HEK293 (cell line): ENCODE results near the gene LRRC26.

Experiments
- BCL11B ChIP-seq: fragments of 450-650 bp; formaldehyde crosslinking; IDR thresholded peaks from 2 replicates; pipeline ENCODE4 v1.5.1; 2016; ENCODE audit warnings: low read depth, missing biosample characterization, missing genetic modification characterization
- CTCF ChIP-seq: fragments of 450-650 bp; formaldehyde crosslinking; IDR thresholded peaks from 2 replicates; pipeline ENCODE4 v1.5.1; 2016; ENCODE audit warnings: missing biosample characterization, missing genetic modification characterization
- GFI1B ChIP-seq: fragments of 450-650 bp; formaldehyde crosslinking; IDR thresholded peaks from 2 replicates; pipeline ENCODE4 v1.5.1; 2016; ENCODE audit warnings: missing biosample characterization, missing genetic modification characterization
- GLI4 ChIP-seq: fragments of 450-650 bp; formaldehyde crosslinking; IDR thresholded peaks from 2 replicates; pipeline ENCODE4 v1.5.1; 2016; ENCODE audit warnings: missing biosample characterization, missing genetic modification characterization
- GLIS2 ChIP-seq: fragments of 450-650 bp; formaldehyde crosslinking; IDR thresholded peaks from 2 replicates; pipeline ENCODE4 v1.5.1; 2016; ENCODE audit warnings: missing biosample characterization, missing genetic modification characterization
- IKZF3 ChIP-seq: fragments of 450-650 bp; IDR thresholded peaks from 2 replicates; pipeline ENCODE4 v1.5.0; 2018; ENCODE audit warnings: missing biosample characterization, mild to moderate bottlenecking, missing genetic modification characterization, moderate library complexity
- MEIS1 ChIP-seq: sonication (generic); formaldehyde crosslinking; IDR thresholded peaks from 2 replicates; pipeline ENCODE4 v1.8.1; 2022; ENCODE audit warnings: missing genetic modification reagents, mild to moderate bottlenecking, borderline replicate concordance
- REPIN1 ChIP-seq: fragments of 450-650 bp; formaldehyde crosslinking; IDR thresholded peaks from 2 replicates; pipeline ENCODE4 v1.5.1; 2017; ENCODE audit warnings: missing biosample characterization, missing genetic modification characterization, low read depth
- SETDB1 ChIP-seq: IDR thresholded peaks from one replicate; pipeline ENCODE4 v1.6.1; 2017; ENCODE audit warnings: mild to moderate bottlenecking, low read length, moderate library complexity, mixed read lengths; ENCODE audit not compliant: insufficient read length
- SP2 ChIP-seq: fragments of 450-650 bp; formaldehyde crosslinking; IDR thresholded peaks from 2 replicates; pipeline ENCODE4 v1.5.1; 2016; ENCODE audit warnings: missing biosample characterization, missing genetic modification characterization
- ZBTB11 ChIP-seq: fragments of 450-650 bp; formaldehyde crosslinking; conservative IDR thresholded peaks from 2 replicates; pipeline ENCODE4 v1.5.1; 2016; ENCODE audit warnings: low read depth, missing biosample characterization, missing genetic modification characterization
- ZBTB6 ChIP-seq: fragments of 450-650 bp; formaldehyde crosslinking; IDR thresholded peaks from 2 replicates; pipeline ENCODE4 v1.5.1; 2017; ENCODE audit warnings: missing biosample characterization, missing genetic modification characterization
- ZNF10 ChIP-seq: fragments of 450-650 bp; formaldehyde crosslinking; IDR thresholded peaks from 2 replicates; pipeline ENCODE4 v1.5.1; 2017; ENCODE audit warnings: missing biosample characterization, missing genetic modification characterization
- ZNF157 ChIP-seq: fragments of 450-650 bp; formaldehyde crosslinking; IDR thresholded peaks from 2 replicates; pipeline ENCODE4 v1.5.1; 2016; ENCODE audit warnings: missing biosample characterization, missing genetic modification characterization
- ZNF18 ChIP-seq: fragments of 450-650 bp; formaldehyde crosslinking; IDR thresholded peaks from 2 replicates; pipeline ENCODE4 v1.5.1; 2016; ENCODE audit warnings: missing biosample characterization, missing genetic modification characterization
- ZNF2 ChIP-seq: fragments of 450-650 bp; formaldehyde crosslinking; IDR thresholded peaks from 2 replicates; pipeline ENCODE4 v1.5.1; 2016; ENCODE audit warnings: missing biosample characterization, missing genetic modification characterization
- ZNF239 ChIP-seq: fragments of 450-650 bp; formaldehyde crosslinking; IDR thresholded peaks from 2 replicates; pipeline ENCODE4 v1.5.1; 2016; ENCODE audit warnings: missing biosample characterization, missing genetic modification characterization
- ZNF266 ChIP-seq: fragments of 450-650 bp; formaldehyde crosslinking; IDR thresholded peaks from 2 replicates; pipeline ENCODE4 v1.5.1; 2016; ENCODE audit warnings: missing biosample characterization, missing genetic modification characterization, low read depth
- ZNF274 ChIP-seq, 2 experiments: fragments of 200-500 bp in 1 of 2; fragments of 450-650 bp in 1 of 2; sonication (Bioruptor generic) in 1 of 2; formaldehyde crosslinking in 1 of 2; IDR thresholded peaks; 2 replicates each; pipeline versions ENCODE4 v1.5.1 to v1.6.1; 2014 to 2016; ENCODE audit warnings: borderline replicate concordance in 1 of 2, inconsistent platforms in 1 of 2, low read length in 1 of 2, missing biosample characterization in 1 of 2, missing genetic modification characterization in 1 of 2
- ZNF341 ChIP-seq: fragments of 450-650 bp; formaldehyde crosslinking; IDR thresholded peaks from 2 replicates; pipeline ENCODE4; 2016; ENCODE audit warnings: low read depth, missing biosample characterization, missing genetic modification characterization
- ZNF529 ChIP-seq: fragments of 450-650 bp; formaldehyde crosslinking; IDR thresholded peaks from 2 replicates; pipeline ENCODE4 v1.5.1; 2017; ENCODE audit warnings: missing genetic modification characterization, missing biosample characterization; ENCODE audit not compliant: insufficient replicate concordance
- ZNF549 ChIP-seq: fragments of 450-650 bp; IDR thresholded peaks from 2 replicates; pipeline ENCODE4 v1.5.1; 2018; ENCODE audit warnings: missing biosample characterization, missing genetic modification characterization, mild to moderate bottlenecking, inconsistent platforms, moderate library complexity
- ZNF558 ChIP-seq: fragments of 450-650 bp; formaldehyde crosslinking; IDR thresholded peaks from 2 replicates; pipeline ENCODE4 v1.5.1; 2016; ENCODE audit warnings: missing biosample characterization, missing genetic modification characterization
- ZNF580 ChIP-seq: fragments of 450-650 bp; formaldehyde crosslinking; IDR thresholded peaks from 2 replicates; pipeline ENCODE4 v1.5.1; 2016; ENCODE audit warnings: missing biosample characterization, missing genetic modification characterization
- ZNF600 ChIP-seq: fragments of 450-650 bp; formaldehyde crosslinking; IDR thresholded peaks from 2 replicates; pipeline ENCODE4 v1.5.1; 2016; ENCODE audit warnings: missing biosample characterization, missing genetic modification characterization
- ZNF624 ChIP-seq: fragments of 450-650 bp; formaldehyde crosslinking; IDR thresholded peaks from 2 replicates; pipeline ENCODE4 v1.5.1; 2017; ENCODE audit warnings: missing biosample characterization, missing genetic modification characterization
- ZNF664 ChIP-seq: fragments of 450-650 bp; formaldehyde crosslinking; IDR thresholded peaks from 2 replicates; pipeline ENCODE4 v1.5.1; 2016; ENCODE audit warnings: missing biosample characterization, missing genetic modification characterization
- ZNF707 ChIP-seq: fragments of 450-650 bp; formaldehyde crosslinking; IDR thresholded peaks from 2 replicates; pipeline ENCODE4 v1.5.1; 2016; ENCODE audit warnings: missing biosample characterization, missing genetic modification characterization
- ZNF747 ChIP-seq: fragments of 450-650 bp; formaldehyde crosslinking; IDR thresholded peaks from 2 replicates; pipeline ENCODE4 v1.5.1; 2016; ENCODE audit warnings: missing biosample characterization, missing genetic modification characterization
- ZNF785 ChIP-seq: fragments of 450-650 bp; formaldehyde crosslinking; IDR thresholded peaks from 2 replicates; pipeline ENCODE4 v1.5.1; 2016; ENCODE audit warnings: missing biosample characterization, missing genetic modification characterization
- ZNF843 ChIP-seq: fragments of 450-650 bp; formaldehyde crosslinking; IDR thresholded peaks from 2 replicates; pipeline ENCODE4 v1.5.1; 2016; ENCODE audit warnings: missing biosample characterization, missing genetic modification characterization
- ZSCAN30 ChIP-seq: fragments of 450-650 bp; IDR thresholded peaks from 2 replicates; pipeline ENCODE4 v1.5.1; 2018; ENCODE audit warnings: missing biosample characterization, mild to moderate bottlenecking, missing genetic modification characterization, moderate library complexity

Gene LRRC26

GRCh38 chr9:137168904-137169856 is 671 bp downstream of the LRRC26 start (continued):
- TF ChIP-seq ZNF624 (tag by site-specific recombination) (no peak), ZNF274 (IDR thresholded peaks at IDR 0.05; ENCODE audit: low read length) (no peak), ZNF274 (tag by site-specific recombination; IDR thresholded peaks at IDR 0.05; ENCODE audit: borderline replicate concordance) (no peak), ZNF157 (tag by site-specific recombination) (no peak), GLI4 (tag by site-specific recombination) (no peak), ZNF664 (tag by site-specific recombination) (no peak), ZNF785 (tag by site-specific recombination) (no peak), GLIS2 (peak; percentile 34; the same call in 1 of the 2 replicates), SP2 (tag by site-specific recombination) (peak; percentile 21; the same call in 1 of the 2 replicates), ZNF2 (tag by site-specific recombination) (no peak; the same call in 1 of the 2 replicates), CTCF (tag by site-specific recombination) (peak; percentile 64), ZBTB11 (tag by site-specific recombination) (no peak), GFI1B (tag by site-specific recombination) (no peak), ZNF549 (tag by site-specific recombination) (no peak; the same call in 1 of the 2 replicates), ZNF529 (tag by site-specific recombination) (no peak), BCL11B (tag by site-specific recombination) (no peak), ZNF10 (tag by site-specific recombination) (0 out of 2 replicates have a peak, but pooled peaks have one; percentile 8), ZNF558 (tag by site-specific recombination) (no peak), REPIN1 (tag by site-specific recombination) (no peak), ZNF843 (tag by site-specific recombination) (no peak), SETDB1 (no peak), ZNF266 (tag by site-specific recombination) (no peak), ZNF239 (tag by site-specific recombination) (no peak), ZNF707 (no peak), ZSCAN30 (tag by site-specific recombination) (0 out of 2 replicates have a peak, but pooled peaks have one; percentile 69), ZNF747 (no peak), ZBTB6 (tag by site-specific recombination) (no peak; the same call in 1 of the 2 replicates), ZNF580 (tag by site-specific recombination) (no peak), ZNF341 (tag by site-specific recombination) (no peak), MEIS1 (CRISPR knock-in tag) (no peak), IKZF3 (tag by site-specific recombination) (0 out of 2 replicates have a peak, but pooled peaks have one; percentile 7), ZNF18 (tag by site-specific recombination) (no peak), ZNF600 (peak; percentile 86)
